T1000 (cell line): ENCODE measurements around the gene MTMR11.
A peak's percentile ranks its signal among the peaks of the same experiment; 100 is the strongest.
"Not testable (repeated sequence)": the region's sequence is repeated elsewhere in the genome, so short reads cannot be mapped to it uniquely, and the experiment has no call there.

Source experiments
- DNase-seq: peaks from one replicate; lab custom pipeline; 2025; ENCODE audit warnings: mixed read lengths; lab: John Stamatoyannopoulos, UW

MTMR11 gene

DNA sequence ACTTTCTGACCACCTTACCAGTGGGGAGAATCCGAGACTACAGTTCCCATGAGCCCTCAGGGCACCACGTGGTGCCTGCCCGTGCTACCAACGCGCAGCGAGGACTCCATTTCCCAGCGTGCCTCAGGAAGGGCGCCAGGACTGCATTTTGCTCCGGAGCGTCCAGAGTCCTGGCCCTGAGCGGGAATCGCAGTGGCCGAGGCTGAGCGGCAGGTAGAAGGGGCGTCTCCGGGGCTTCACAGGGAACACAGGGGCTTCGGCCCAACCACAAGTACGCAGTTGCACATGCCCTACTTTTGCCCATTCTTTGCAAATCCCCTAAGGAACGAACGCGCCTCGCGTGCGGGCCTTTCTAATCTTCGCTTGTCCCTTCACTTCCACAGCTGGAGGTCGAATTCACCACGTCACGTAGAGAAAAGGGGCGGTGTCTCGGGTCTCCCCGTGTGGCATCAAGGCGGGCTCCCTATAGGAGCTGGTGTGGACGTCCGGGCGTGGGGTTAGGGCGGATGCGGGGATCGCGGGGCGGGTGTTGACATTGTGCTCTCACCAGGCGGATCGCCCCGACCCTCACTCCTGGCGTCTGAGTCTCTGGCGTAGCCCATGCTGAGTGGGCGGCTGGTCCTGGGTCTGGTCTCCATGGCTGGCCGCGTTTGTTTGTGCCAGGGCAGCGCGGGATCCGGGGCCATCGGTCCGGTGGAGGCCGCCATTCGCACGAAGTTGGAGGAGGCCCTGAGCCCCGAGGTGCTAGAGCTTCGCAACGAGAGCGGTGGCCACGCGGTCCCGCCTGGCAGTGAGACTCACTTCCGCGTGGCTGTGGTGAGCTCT lies 37.0 kb downstream of the MTMR11 start, which contains the start of gene BOLA1:
Gene BOLA1, plus strand, starts transcription at position 109 of the 825 bp plus-strand sequence. Its CDS starts 492 bp downstream, at position 601.
- peak; percentile 87 for DNase-seq

DNA sequence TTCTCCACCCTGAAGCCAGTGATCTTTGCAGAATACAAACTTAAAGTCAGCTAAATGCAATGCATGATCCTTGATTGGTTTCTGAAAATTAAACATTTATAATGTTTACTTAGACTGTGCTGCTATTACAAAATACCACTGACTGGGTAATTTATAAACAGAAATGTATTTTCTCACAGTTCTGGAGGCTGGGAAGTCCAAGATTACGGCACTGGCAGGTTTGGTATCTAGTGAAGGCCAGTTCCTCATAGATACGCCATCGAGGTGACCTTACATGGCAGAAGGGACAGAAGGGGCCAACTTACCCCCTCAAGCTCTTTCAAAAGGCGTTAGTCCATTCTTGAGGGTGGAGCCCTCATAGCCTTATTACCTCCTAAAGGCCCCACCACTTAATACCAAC lies 40.1 kb downstream of the MTMR11 start:
- no peak for DNase-seq

DNA sequence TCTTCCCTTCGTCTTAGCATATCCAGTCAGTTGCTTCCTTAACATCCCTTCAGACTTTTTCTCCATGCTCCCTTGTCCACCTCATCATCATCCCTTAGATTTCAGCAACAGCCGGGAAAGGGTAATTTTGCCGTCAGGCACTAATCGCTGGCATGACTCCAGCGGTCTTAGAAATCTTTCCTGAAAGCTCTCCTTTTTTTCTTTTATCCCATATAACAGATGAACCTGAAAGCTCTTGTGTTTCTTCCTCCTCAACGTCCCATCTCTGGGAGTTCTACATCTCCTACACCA lies 47.7 kb downstream of the MTMR11 start:
- DNase-seq: peak; percentile 36

DNA sequence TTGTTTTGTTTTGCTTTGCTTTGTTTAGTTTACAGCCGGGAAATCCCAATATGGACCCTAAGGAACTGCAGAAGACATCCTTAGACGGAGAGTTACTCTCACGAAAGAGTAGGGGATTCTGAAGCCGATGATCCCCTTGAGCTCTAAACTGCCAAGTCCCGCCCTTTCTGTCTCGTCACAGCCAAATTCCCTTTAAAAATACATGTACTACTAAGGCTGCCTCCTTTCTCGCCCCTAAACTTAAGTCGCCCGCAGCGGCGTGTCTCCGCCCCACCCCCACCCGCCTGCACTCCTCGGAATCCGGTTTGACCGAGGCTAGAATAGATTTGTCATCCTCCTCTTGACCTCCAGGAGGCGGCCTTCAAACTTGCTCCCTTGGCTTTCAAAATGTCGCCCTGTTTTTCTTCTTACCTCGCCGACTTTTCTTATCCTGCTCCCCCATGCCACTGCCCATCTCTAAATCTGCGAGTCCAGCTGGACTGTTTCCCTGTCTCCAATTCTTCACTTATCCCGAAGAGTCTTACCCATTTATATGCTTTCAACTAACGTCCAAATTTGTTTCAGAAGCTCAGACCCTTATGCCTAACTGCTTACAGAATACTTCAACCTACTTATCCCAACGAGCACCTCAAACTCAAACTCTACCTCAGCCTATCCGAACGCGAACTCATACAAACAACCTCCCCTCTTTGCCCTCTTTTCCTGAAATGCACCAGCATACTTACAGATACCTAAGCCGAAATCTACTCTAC lies 48.3 kb downstream of the MTMR11 start:
- DNase-seq: peak; percentile 80

DNA sequence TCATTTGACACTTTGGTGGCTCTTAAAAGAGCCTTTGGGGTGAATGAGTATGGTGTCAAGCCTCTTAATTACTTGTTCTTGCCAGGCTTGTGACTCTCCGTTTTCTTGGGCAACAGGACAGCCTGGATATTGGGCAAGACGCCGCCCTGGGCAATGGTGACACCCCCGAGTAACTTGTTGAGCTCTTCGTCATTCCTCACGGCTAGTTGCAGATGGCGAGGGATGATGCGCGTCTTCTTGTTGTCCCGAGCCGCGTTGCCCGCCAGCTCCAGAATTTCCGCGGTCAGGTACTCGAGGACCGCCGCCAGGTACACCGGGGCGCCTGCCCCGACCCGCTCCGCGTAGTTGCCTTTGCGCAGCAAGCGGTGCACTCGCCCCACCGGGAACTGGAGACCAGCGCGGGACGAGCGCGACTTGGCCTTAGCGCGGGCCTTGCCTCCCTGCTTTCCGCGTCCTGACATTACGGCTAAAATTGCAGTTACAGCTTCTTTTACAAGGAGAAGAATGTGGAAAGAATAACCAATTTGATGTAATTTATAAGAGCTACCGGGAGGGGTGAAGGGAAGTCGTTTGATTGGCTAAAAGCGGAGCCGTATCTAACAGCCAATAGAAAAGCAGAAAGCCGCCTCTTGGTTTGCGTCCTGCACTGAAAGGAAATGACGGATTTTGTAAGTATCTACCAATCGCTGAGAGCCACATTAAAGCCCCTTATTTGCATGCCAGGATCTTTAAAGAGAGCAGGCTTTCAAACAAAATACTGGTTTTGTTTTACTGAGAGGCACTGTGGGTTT lies 49.0 kb downstream of the MTMR11 start:
- DNase-seq: peak; percentile 91

DNA sequence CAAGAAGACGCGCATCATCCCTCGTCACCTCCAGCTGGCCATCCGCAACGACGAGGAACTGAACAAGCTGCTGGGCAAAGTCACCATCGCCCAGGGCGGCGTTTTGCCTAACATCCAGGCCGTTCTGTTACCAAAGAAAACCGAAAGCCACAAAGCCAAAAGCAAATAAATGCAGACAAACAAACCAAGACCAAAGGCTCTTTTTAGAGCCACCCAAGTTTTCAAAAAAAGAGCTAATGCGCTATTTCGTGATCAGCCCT lies 49.6 kb downstream of the MTMR11 start:
- DNase-seq: not testable (repeated sequence)

DNA sequence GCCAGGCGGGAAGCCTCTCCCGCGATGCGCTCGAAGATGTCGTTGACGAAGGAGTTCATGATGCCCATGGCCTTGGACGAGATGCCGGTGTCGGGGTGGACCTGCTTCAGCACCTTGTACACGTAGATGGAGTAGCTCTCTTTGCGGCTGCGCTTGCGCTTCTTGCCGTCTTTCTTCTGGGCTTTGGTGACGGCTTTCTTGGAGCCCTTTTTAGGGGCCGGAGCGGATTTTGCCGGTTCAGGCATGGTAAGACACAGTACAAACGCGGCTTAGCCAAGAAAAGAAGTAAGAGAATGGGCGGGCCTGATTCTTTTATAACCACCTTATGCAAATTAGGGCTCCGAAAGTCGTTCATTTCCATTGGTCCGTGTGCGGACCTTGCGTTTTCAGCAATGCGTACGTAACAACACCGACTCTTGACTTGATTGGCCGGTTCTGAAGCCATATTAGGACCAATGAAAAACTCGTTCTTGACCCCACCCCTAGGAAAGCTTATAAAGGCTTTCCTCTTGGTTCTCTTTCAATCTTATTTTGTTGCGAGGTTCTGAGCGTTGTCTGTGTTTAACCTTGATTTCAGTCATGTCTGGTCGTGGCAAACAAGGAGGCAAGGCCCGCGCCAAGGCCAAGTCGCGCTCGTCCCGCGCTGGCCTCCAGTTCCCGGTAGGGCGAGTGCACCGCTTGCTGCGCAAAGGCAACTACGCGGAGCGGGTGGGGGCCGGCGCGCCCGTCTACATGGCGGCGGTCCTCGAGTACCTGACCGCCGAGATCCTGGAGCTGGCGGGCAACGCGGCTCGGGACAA lies 50.1 kb downstream of the MTMR11 start:
- peak; percentile 98 for DNase-seq

DNA sequence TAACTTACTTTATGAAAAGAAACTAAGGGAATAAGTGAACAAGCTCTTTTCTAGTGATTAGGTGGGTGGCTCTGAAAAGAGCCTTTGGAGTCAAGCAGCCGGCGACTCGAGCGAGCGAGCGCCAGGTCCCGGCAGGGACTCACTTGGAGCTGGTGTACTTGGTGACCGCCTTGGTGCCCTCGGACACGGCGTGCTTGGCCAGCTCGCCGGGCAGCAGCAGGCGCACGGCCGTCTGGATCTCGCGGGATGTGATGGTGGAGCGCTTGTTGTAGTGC lies 50.6 kb downstream of the MTMR11 start:
- not testable (repeated sequence) for DNase-seq

DNA sequence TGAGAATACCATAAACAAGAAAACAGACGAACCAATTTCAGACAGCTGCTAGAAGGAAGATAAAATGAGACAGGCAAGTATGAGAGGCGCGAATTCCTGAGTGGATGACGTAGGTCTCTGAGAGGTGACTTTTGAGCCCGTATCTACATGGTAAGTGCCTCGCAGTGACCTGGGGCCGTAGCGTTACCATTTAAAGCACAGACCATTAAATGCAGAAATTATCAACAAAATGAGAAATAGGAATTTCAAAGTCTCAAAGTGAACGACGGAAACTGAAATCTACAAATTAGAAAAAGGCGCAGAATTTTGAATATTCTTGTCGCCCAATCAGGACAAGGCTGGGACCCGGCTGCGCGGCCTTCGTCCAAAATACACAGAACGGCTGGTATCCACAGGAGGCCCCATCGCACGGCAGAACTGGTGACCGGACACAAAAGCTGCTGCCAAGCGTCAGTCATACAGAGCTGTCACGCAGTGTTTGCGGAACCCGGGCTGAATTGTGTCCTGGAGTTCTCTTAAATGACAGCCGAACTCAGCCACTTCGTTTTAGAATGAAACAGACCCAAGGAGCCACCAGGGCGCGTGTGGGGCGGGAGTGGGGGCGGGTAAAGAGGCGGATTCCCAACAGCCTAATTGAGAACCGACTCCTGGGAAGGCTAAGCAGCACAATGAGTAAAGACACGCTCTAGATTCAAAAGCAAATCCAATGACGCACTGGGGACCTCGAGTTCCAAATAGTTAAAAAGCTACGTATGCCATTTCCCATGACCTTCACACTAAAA lies 51.1 kb downstream of the MTMR11 start:
- peak; percentile 88 for DNase-seq

DNA sequence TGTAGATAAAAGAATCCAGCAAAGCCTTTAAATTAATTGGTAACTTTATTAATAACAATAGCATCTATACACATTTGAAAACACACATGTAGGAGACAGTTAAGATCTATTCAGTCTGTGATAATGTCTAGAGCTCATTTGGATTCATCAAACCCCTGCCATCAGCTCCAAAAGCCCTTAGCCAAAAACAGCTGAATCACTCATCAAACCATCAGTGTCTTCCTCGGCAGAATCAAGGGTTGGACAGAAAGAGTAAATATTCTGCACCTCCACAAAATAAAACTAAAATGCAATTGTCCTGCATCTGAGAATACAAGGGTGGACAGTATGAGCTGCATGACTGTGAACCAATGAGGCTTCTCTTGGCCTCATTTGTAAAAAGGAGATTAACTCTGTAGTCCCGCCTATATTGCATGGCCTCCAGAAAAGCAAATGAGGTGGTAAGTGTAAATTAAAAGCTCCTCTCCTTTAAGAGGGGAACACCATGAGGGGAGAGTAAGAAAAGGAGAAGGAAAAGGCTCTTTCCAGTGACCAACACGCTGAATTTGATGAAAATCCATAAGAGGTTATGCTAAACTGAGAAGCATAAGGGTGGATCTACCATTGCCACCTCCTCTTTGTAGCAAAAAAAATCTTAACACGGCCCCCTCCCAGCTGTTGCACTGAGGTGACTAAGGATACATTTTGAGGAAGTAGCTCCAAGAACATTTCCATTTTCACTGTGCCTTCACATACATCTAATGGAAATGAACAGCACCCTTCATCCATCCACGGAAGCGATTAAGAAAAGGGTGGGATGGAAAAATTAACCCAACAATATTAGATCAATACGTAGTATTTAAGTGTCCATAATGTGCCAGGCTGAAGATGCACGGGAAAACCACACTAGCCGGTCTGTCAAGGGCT lies 52.0 kb downstream of the MTMR11 start:
- no peak for DNase-seq

DNA sequence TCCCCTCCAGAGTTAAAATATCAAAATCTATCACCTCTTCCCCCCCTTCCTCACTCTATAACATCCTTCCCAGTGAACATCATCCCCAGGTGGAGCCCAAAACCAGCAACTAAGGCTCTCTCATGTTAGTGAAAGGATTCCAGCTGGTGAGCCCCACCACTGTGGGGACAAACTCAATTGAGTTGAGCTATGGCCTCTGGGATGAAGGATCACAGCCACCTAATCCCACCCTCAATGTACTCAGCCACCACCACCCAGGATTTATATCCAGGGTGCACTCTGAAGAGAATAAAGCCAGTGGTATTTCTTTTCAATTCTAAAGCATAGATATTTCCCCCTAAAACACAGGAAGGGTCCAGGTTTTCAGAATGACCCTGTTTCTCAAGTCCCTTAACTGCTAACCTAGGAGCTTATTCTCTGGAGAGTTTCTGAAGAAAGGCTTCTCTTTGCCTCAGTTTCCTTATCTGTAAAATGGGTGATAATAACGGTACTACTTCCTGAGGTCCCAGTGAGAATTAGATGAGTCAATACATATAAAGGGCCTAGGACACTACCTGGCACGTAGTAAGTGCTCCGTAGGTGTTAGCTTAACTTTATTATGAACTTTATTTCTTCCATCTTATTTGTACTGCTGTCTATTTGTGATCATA lies 53.0 kb downstream of the MTMR11 start:
- no peak for DNase-seq

DNA sequence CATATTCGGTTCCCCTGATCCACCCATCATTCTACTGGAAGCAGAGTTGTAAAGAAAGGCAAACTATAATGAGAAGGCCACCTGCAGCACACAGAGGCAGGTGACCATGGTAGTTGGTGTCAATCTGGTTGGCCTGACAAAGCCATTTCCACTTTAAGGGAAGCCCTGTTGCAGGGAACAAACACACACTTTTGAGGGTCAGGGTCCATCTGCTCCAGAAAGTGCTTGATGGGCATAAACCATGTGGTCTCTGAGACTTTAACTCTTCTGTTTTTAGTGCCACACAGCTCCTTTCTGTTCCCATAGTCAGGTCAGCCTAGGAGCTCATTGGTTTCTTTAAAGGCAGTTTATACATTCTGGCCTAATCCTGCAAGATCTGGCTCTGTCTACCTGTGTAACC lies 54.8 kb downstream of the MTMR11 start:
- DNase-seq: no peak

DNA sequence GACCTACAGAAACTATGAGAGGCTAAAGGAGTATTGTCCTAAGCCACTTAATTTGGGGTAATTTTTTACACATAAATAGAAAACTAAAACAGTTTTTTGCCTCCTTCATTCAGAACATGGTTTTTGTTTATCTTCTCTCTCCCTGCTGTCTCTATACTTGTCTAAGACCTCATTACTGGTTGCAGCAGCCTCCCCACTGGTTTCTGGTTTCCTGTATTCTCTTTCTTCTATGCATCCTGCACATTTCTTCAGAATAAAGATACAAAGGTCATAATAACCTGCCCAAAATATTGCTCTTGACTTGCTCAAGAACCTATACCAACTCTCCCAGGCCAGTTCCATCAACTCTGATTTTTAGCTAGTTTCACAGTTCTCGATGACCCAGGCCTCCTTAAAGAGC lies 57.1 kb downstream of the MTMR11 start:
- no peak for DNase-seq
